HepG2 (cell line): ENCODE measurements around the gene TRAF4. TPM values are rescaled to one million over a fixed set of nuclear protein-coding genes. Genes with fewer than 3 reads are reported as not detected.
"Not testable (repeated sequence)": the region's sequence is repeated elsewhere in the genome, so short reads cannot be mapped to it uniquely, and the experiment has no call there.

Source experiments
- ATAC-seq: fragments of 200-7000 bp; cut with Tn5 transposase; 3 replicates; pipeline ENCODE4 v1.9.1; 2020; ENCODE audit warnings: mild to moderate bottlenecking, moderate library complexity
- BruUV-seq: library from RNA; stranded (reverse); fragments of 400-500 nt; replicated peaks from 2 replicates; lab custom pipeline; 2021; lab: Mats Ljungman, UMichigan
- CTCF ChIA-PET: fragments of 300-600 bp; formaldehyde crosslinking; extraction: SDS; loops from one replicate; lab custom pipeline; 2021; ENCODE audit warnings: low total read pairs, inconsistent platforms, low intra/inter-chr PET ratio; lab: Yijun Ruan, JAX
- POLR2A ChIA-PET: fragments of 350-600 bp; sonication (Branson Sonifier 250); formaldehyde crosslinking; loops from one replicate; lab custom pipeline; 2020; ENCODE audit warnings: antibody characterized with exemption, inconsistent platforms; lab: Yijun Ruan, JAX
- DNase-seq: peaks from one replicate; pipeline ENCODE4 v3.0.0-alpha.2; 2015; ENCODE audit warnings: low spot score
- FAIRE-seq: peaks from 3 replicates; lab custom pipeline; 2011; peaks lifted over from hg19 to GRCh38; lab: Jason Lieb, UNC
- H2AFZ ChIP-seq: one replicate; pipeline ENCODE4 v1.6.1; 2011; ENCODE audit warnings: low read length, inconsistent platforms
- H3K27ac ChIP-seq: fragments of 300-600 bp; 3 replicates; pipeline ENCODE4 v1.8.0; 2011; ENCODE audit warnings: mixed run types, mild to moderate bottlenecking, mixed read lengths, low read length, inconsistent platforms; ENCODE audit not compliant: insufficient read depth; ENCODE audit errors: extremely low read length
- H3K27me3 ChIP-seq, 2 experiments: fragments of 200-600 bp in 1 of 2; 2 replicates in 1 of 2; 3 replicates in 1 of 2; pipeline versions ENCODE4 v1.6.0 to v1.8.0; 2011; ENCODE audit warnings: low read length in 2 of 2, mild to moderate bottlenecking in 2 of 2, moderate library complexity in 2 of 2, inconsistent platforms in 1 of 2; ENCODE audit not compliant: insufficient read depth in 2 of 2, control insufficient read depth in 1 of 2
- H3K36me3 ChIP-seq, 2 experiments: fragments of 200-600 bp in 1 of 2; replicated peaks in 1 of 2; 2 replicates in 1 of 2; 3 replicates in 1 of 2; pipeline versions ENCODE4 v1.5.1 to v1.8.0; 2011; ENCODE audit warnings: low read length in 2 of 2, inconsistent platforms in 1 of 2; ENCODE audit not compliant: insufficient read depth in 2 of 2, control insufficient read depth in 1 of 2
- H3K4me1 ChIP-seq: 2 replicates; pipeline ENCODE4 v1.5.1; 2012; ENCODE audit warnings: low read length, inconsistent platforms; ENCODE audit not compliant: insufficient read depth
- H3K4me2 ChIP-seq: 2 replicates; pipeline ENCODE4 v1.6.0; 2011; ENCODE audit warnings: low read depth, low read length, inconsistent platforms
- H3K4me3 ChIP-seq, 3 experiments: fragments of 200-600 bp in 1 of 3; sonication (generic), shearing (Covaris generic) in 1 of 3; replicated peaks in 1 of 3; 2 replicates each; pipeline ENCODE4 v1.5.1; 2011 to 2016; ENCODE audit warnings: low read length in 3 of 3, inconsistent platforms in 2 of 3, low read depth in 2 of 3, mild to moderate bottlenecking in 2 of 3, control low read depth in 1 of 3, mixed read lengths in 1 of 3; ENCODE audit not compliant: insufficient read depth in 1 of 3
- H3K79me2 ChIP-seq: one replicate; pipeline ENCODE4 v1.6.1; 2011; ENCODE audit warnings: low read length, inconsistent platforms; ENCODE audit not compliant: insufficient read depth
- H3K9ac ChIP-seq: 2 replicates; pipeline ENCODE4 v1.6.0; 2011; ENCODE audit warnings: mild to moderate bottlenecking, low read depth, low read length, inconsistent platforms; ENCODE audit not compliant: insufficient read depth
- H3K9me3 ChIP-seq: 2 replicates; pipeline ENCODE4 v1.5.1; 2012; ENCODE audit warnings: mild to moderate bottlenecking, low read length
- H4K20me1 ChIP-seq: 2 replicates; pipeline ENCODE4 v1.6.0; 2011; ENCODE audit warnings: inconsistent platforms, mild to moderate bottlenecking, low read length, moderate library complexity; ENCODE audit not compliant: insufficient read depth
- CEBPG ChIP-seq: IDR thresholded peaks from 2 replicates; pipeline ENCODE4 v1.6.1; 2016
- FOXP4 ChIP-seq: sonication (generic); formaldehyde crosslinking; IDR thresholded peaks from 2 replicates; pipeline ENCODE4 v1.4.0; 2020; ENCODE audit warnings: missing genetic modification reagents
- HMGXB3 ChIP-seq: sonication (generic); formaldehyde crosslinking; IDR thresholded peaks from 2 replicates; pipeline ENCODE4 v1.4.0; 2020; ENCODE audit warnings: missing genetic modification reagents, borderline replicate concordance
- SKIL ChIP-seq: sonication (generic); formaldehyde crosslinking; IDR thresholded peaks from 2 replicates; pipeline ENCODE4 v1.8.0; 2022; ENCODE audit warnings: missing genetic modification reagents, mild to moderate bottlenecking, moderate library complexity, borderline replicate concordance
- WGBS: methylation state at CpG from one replicate; pipeline ENCODE4 v1.1.6; 2017; ENCODE audit warnings: low lambda C conversion rate; 5-methylcytosine and 5-hydroxymethylcytosine counted together
- in situ Hi-C: cut with HindIII; loops from 2 replicates; pipeline ENCODE4 v1.10.0; 2017; ENCODE audit warnings: low pct_unique_long_range_greater_than_20kb; ENCODE audit not compliant: extremely low pct_ligation_motif_present
- intact Hi-C: fragments of 100-400 bp; cut with micrococcal nuclease; formaldehyde crosslinking; loops from one replicate; pipeline ENCODE4 v1.10.0; 2022; ENCODE audit not compliant: unreplicated experiment
- polyA plus RNA-seq, 8 experiments: library from polyadenylated mRNA; depleted of rRNA in 3 of 8; stranded (reverse) in 7 of 8; unstranded in 1 of 8; fragments of >200 nt; fragmentation: Illumina TruSeq in 4 of 8; extraction: Trizol in 4 of 8; gene quantifications; 2 replicates each; pipeline versions ENCODE4 v1.2.1 to v1.2.3, GENCODE V29; 2011 to 2016; ENCODE audit warnings: low read depth in 4 of 8, missing spikeins in 1 of 8, mixed read lengths in 1 of 8; ENCODE audit not compliant: insufficient read depth in 1 of 8
- total RNA-seq, 5 experiments: library from RNA; depleted of rRNA; stranded (reverse); fragments of >200 nt; fragmentation: Illumina TruSeq; extraction: Trizol; gene quantifications; 2 replicates each; pipeline ENCODE4 v1.2.3, GENCODE V29; 2016; ENCODE audit warnings: low read depth in 1 of 5
- TF ChIP-seq, protein P1 (sequence below): sonication (generic); formaldehyde crosslinking; IDR thresholded peaks from 2 replicates; pipeline ENCODE4 v1.5.0; 2020; ENCODE audit warnings: missing genetic modification reagents

The TRAF4 gene
- total and polyA plus RNA-seq, 2 of the 13 experiments (the other 11 are each of a cell fraction or from before 2014, with no cell fraction given) = 86.0 to 89.9 TPM

DNA sequence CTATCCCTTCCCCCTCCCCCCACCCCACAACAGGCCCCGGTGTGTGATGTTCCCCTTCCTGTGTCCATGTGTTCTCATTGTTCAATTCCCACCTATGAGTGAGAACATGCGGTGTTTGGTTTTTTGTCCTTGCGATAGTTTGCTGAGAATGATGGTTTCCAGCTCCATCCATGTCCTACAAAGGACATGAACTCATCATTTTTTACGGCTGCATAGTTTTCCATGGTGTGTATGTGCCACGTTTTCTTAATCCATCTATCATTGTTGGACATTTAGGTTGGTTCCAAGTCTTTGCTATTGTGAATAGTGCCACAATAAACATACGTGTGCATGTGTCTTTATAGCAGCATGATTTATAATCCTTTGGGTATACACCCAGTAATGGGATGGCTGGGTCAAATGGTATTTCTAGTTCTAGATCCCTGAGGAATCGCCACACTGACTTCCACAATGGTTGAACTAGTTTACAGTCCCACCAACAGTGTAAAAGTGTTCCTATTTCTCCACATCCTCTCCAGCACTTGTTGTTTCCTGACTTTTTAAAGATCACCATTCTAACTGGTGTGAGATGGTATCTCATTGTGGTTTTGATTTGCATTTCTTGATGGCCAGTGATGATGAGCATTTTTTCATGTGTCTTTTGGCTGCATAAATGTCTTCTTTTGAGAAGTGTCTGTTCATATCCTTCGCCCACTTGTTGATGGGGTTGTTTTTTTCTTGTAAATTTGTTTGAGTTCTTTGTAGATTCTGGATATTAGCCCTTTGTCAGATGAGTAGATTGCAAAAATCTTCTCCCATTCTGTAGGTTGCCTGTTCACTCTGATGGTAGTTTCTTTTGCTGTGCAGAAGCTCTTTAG is 7.7 kb upstream of the TRAF4 start:
- H3K27me3 ChIP-seq, H3K4me1 ChIP-seq, H2AFZ ChIP-seq, DNase-seq, H3K9ac ChIP-seq, intact Hi-C loops, CTCF ChIA-PET, H3K4me2 ChIP-seq, ATAC-seq, BruUV-seq, H3K27ac ChIP-seq, H3K4me3 ChIP-seq, H3K79me2 ChIP-seq, H4K20me1 ChIP-seq, FAIRE-seq, H3K9me3 ChIP-seq: not testable (repeated sequence)
- in situ Hi-C loops = loop anchor here (25.0 kb wide), 1 partner anchor 376 kb away; no protein-coding TSS in a partner anchor
- WGBS = 97% methylated on average over 7 of the region's 8 CpGs
- peaks cover 0 to 11% of the 10 kb centered on the region in 2 experiments; a peak in 2 of 5 replicates for H3K36me3 ChIP-seq
- POLR2A ChIA-PET = interaction anchor here (1.5 kb wide), 1 partner anchor 9 kb away, joined by 5 read pairs; no protein-coding TSS in a partner anchor

DNA sequence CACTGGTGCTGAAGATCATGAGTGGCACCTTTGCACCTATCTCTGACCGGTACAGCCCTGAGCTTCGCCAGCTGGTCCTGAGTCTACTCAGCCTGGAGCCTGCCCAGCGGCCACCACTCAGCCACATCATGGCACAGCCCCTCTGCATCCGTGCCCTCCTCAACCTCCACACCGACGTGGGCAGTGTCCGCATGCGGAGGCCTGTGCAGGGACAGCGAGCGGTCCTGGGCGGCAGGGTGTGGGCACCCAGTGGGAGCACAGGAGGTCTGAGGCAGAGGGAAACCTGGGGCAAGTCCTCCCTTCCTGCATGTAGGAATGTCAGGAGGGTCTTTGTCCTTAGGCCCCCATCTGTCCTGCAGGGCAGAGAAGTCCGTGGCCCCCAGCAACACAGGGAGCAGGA is 6.5 kb upstream of the TRAF4 start:
- Histone ChIP-seq H3K9ac (no peak overlapping the region), H3K79me2 (no peaks in the 10 kb centered on the region), H3K36me3 (peaks cover 2 to 11% of the 10 kb centered on the region in 2 experiments; a peak in 3 of 5 replicates), H3K27ac (no peak overlapping the region), H3K4me2 (no peak overlapping the region), H4K20me1 (no peaks in the 10 kb centered on the region), H3K4me3 (no peak overlapping the region), H2AFZ (no peak overlapping the region), H3K9me3 (no peaks in the 10 kb centered on the region), H3K27me3 (no peaks in the 10 kb centered on the region), H3K4me1 (peaks cover 12% of the 10 kb centered on the region)
- intact Hi-C loops (no loop called here), in situ Hi-C loops (loop anchor here (25.0 kb wide), 1 partner anchor 375 kb away; no protein-coding TSS in a partner anchor)
- DNase-seq (no peak), FAIRE-seq (no peak), ATAC-seq (no peak)
- ChIA-PET POLR2A (no interaction called here), CTCF (no interaction called here)
- no TSS peak for BruUV-seq
- WGBS = 96% methylated on average over 8 of the region's 12 CpGs
- TF ChIP-seq HMGXB3 (CRISPR knock-in tag) (no peak), CEBPG (CRISPR knock-in tag) (no peak), SKIL (no peak), FOXP4 (CRISPR knock-in tag) (no peak)
- TF ChIP-seq, protein P1, sequence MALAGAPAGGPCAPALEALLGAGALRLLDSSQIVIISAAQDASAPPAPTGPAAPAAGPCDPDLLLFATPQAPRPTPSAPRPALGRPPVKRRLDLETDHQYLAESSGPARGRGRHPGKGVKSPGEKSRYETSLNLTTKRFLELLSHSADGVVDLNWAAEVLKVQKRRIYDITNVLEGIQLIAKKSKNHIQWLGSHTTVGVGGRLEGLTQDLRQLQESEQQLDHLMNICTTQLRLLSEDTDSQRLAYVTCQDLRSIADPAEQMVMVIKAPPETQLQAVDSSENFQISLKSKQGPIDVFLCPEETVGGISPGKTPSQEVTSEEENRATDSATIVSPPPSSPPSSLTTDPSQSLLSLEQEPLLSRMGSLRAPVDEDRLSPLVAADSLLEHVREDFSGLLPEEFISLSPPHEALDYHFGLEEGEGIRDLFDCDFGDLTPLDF (CRISPR knock-in tag) = no peak
